K562 (cell line): ENCODE data around the gene VARS1. TPM values are rescaled to one million over a fixed set of nuclear protein-coding genes. Genes with fewer than 3 reads are reported as not detected.
A peak's percentile ranks its signal among the peaks of the same experiment; 100 is the strongest.

ENCODE experiments used
- ATAC-seq: fragments of 200-7000 bp; cut with Tn5 transposase; 3 replicates; pipeline ENCODE4 v1.9.1; 2020; ENCODE audit warnings: moderate library complexity
- BruUV-seq: library from RNA; stranded (reverse); fragments of 400-500 nt; replicated peaks from 2 replicates; lab custom pipeline; 2021; lab: Mats Ljungman, UMichigan
- CTCF ChIA-PET: fragments of 300-600 bp; formaldehyde crosslinking; extraction: SDS; loops from one replicate; lab custom pipeline; 2021; ENCODE audit warnings: low intra/inter-chr PET ratio; lab: Yijun Ruan, JAX
- POLR2A ChIA-PET: fragments of 300-600, 350-650 bp; sonication (Branson Sonifier 250); formaldehyde crosslinking; extraction: SDS; loops from one replicate; lab custom pipeline; 2021; ENCODE audit warnings: antibody characterized with exemption, inconsistent platforms; lab: Yijun Ruan, JAX
- DNase-seq, 4 experiments: peaks; one replicate each; pipeline versions ENCODE4 v3.0.0 to v3.0.0-alpha.2; 2011 to 2018; ENCODE audit warnings: low spot score in 3 of 4, mixed read lengths in 3 of 4; ENCODE audit errors: extremely low read depth in 1 of 4
- FAIRE-seq: peaks from 2 replicates; lab custom pipeline; 2011; peaks lifted over from hg19 to GRCh38; lab: Jason Lieb, UNC
- H2AFZ ChIP-seq: 2 replicates; pipeline ENCODE4 v1.6.0; 2011; ENCODE audit warnings: low read depth, low read length, control low read depth, inconsistent platforms
- H3K27ac ChIP-seq: fragments of 200-600 bp; 3 replicates; pipeline ENCODE4 v1.8.0; 2011; ENCODE audit warnings: low read depth, mild to moderate bottlenecking, control low read depth, inconsistent platforms, low read length, moderate library complexity, mixed read lengths; ENCODE audit errors: extremely low read depth
- H3K27me3 ChIP-seq, 2 experiments: fragments of 300-600 bp in 1 of 2; 2 replicates in 1 of 2; 3 replicates in 1 of 2; pipeline versions ENCODE4 v1.6.0 to v1.8.0; 2011; ENCODE audit warnings: inconsistent platforms in 2 of 2, low read length in 2 of 2, mild to moderate bottlenecking in 1 of 2, mixed read lengths in 1 of 2, moderate library complexity in 1 of 2; ENCODE audit not compliant: control insufficient read depth in 2 of 2, insufficient read depth in 2 of 2
- H3K36me3 ChIP-seq: fragments of 300-600 bp; 3 replicates; pipeline ENCODE4 v1.8.0; 2011; ENCODE audit warnings: mild to moderate bottlenecking, low read length, inconsistent platforms; ENCODE audit not compliant: control insufficient read depth, insufficient read depth
- H3K4me1 ChIP-seq, 2 experiments: fragments of 200-600 bp in 1 of 2; replicated peaks in 1 of 2; 2 replicates in 1 of 2; 3 replicates in 1 of 2; pipeline versions ENCODE4 v1.5.1 to v1.8.0; 2011; ENCODE audit warnings: inconsistent platforms in 2 of 2, low read length in 2 of 2, mild to moderate bottlenecking in 1 of 2, mixed read lengths in 1 of 2, moderate library complexity in 1 of 2; ENCODE audit not compliant: control insufficient read depth in 2 of 2, insufficient read depth in 2 of 2
- H3K4me2 ChIP-seq: 2 replicates; pipeline ENCODE4 v1.6.1; 2011; ENCODE audit warnings: low read length, control low read depth, inconsistent platforms, mixed read lengths; ENCODE audit not compliant: insufficient read depth
- H3K4me3 ChIP-seq: fragments of 200-600 bp; sonication (generic), shearing (Covaris generic); 2 replicates; pipeline ENCODE4 v1.5.1; 2016; ENCODE audit warnings: control low read depth, inconsistent platforms
- H3K79me2 ChIP-seq: fragments of 200-600 bp; 3 replicates; pipeline ENCODE4 v1.8.0; 2011; ENCODE audit warnings: low read length, inconsistent platforms; ENCODE audit not compliant: control insufficient read depth, insufficient read depth
- H3K9ac ChIP-seq, 2 experiments: 2 replicates each; pipeline versions ENCODE4 v1.6.0 to v1.6.1; 2011; ENCODE audit warnings: low read depth in 2 of 2, low read length in 2 of 2, control low read depth in 1 of 2, inconsistent platforms in 1 of 2, mild to moderate bottlenecking in 1 of 2, mixed read lengths in 1 of 2; ENCODE audit not compliant: insufficient read depth in 1 of 2
- H3K9me1 ChIP-seq: one replicate; pipeline ENCODE4 v1.6.0; 2011; ENCODE audit warnings: inconsistent platforms, mild to moderate bottlenecking, low read length, moderate library complexity; ENCODE audit not compliant: control insufficient read depth, insufficient read depth
- H3K9me3 ChIP-seq: replicated peaks from 2 replicates; pipeline ENCODE4 v1.5.1; 2011; ENCODE audit warnings: low read depth, low read length, inconsistent platforms; ENCODE audit not compliant: control insufficient read depth, insufficient read depth
- H4K20me1 ChIP-seq: replicated peaks from 2 replicates; pipeline ENCODE4 v1.6.1; 2011; ENCODE audit warnings: low read length, inconsistent platforms, mixed read lengths; ENCODE audit not compliant: control insufficient read depth, insufficient read depth
- ARID4B ChIP-seq: sonication (generic); formaldehyde crosslinking; IDR thresholded peaks from 2 replicates; pipeline ENCODE4 v1.8.0; 2022; ENCODE audit warnings: mild to moderate bottlenecking, missing genetic modification reagents
- ASH1L ChIP-seq: fragments of 450-650 bp; IDR thresholded peaks from 2 replicates; pipeline ENCODE4 v1.6.1; 2018; ENCODE audit warnings: borderline replicate concordance, mild to moderate bottlenecking, low read depth; ENCODE audit not compliant: partially characterized antibody
- NFYB ChIP-seq: IDR thresholded peaks from 2 replicates; pipeline ENCODE4 v1.6.1; 2011; ENCODE audit warnings: mild to moderate bottlenecking, moderate library complexity; ENCODE audit not compliant: insufficient read length; ENCODE audit errors: extremely low read depth
- SNRNP70 ChIP-seq: fragments of 200-400 bp; formaldehyde crosslinking; optimal IDR thresholded peaks from 2 replicates; pipeline ENCODE3; 2017; ENCODE audit warnings: low read depth, low read length
- TEAD2 ChIP-seq: fragments of 450-650 bp; IDR thresholded peaks from 2 replicates; pipeline ENCODE4 v1.6.1; 2016; ENCODE audit warnings: missing genetic modification characterization, control low read depth, missing compliant biosample characterization
- ZNF197 ChIP-seq: fragments of 200-800 bp; sonication (Bioruptor generic); IDR thresholded peaks from 2 replicates; pipeline ENCODE4 v1.6.1; 2016; ENCODE audit warnings: low read depth, missing genetic modification characterization, missing compliant biosample characterization
- ZNF449 ChIP-seq: fragments of 250-450 bp; sonication (Bioruptor Pico); IDR thresholded peaks from 2 replicates; pipeline ENCODE4 v1.8.0; 2022; ENCODE audit warnings: moderate library complexity, mild to moderate bottlenecking, inconsistent platforms
- ZNF561 ChIP-seq: fragments of 450-650 bp; formaldehyde crosslinking; conservative IDR thresholded peaks from 2 replicates; pipeline ENCODE4 v1.4.0; 2020; ENCODE audit warnings: mild to moderate bottlenecking, moderate library complexity
- ZNF584 ChIP-seq: fragments of 200-800 bp; sonication (Bioruptor generic); IDR thresholded peaks from 2 replicates; pipeline ENCODE4 v1.6.1; 2016; ENCODE audit warnings: low read depth, mild to moderate bottlenecking, missing genetic modification characterization, missing compliant biosample characterization
- ZNF740 ChIP-seq, 3 experiments: fragments of 200-800 bp in 1 of 3; sonication (Bioruptor generic) in 1 of 3; sonication (generic) in 1 of 3; formaldehyde crosslinking in 1 of 3; IDR thresholded peaks; 2 replicates each; pipeline versions ENCODE4 v1.6.1 to v1.8.0; 2016 to 2022; ENCODE audit warnings: mild to moderate bottlenecking in 2 of 3, missing compliant biosample characterization in 2 of 3, missing genetic modification characterization in 2 of 3, missing genetic modification reagents in 1 of 3
- WGBS: fragments of 100-300 bp; shearing (Covaris generic); methylation state at CpG from one replicate; pipeline ENCODE4 v1.1.6; 2016; ENCODE audit warnings: low coverage, mixed read lengths; ENCODE audit not compliant: insufficient coverage; ENCODE audit errors: missing lambda C conversion rate; 5-methylcytosine and 5-hydroxymethylcytosine counted together
- in situ Hi-C: fragments of 300-500 bp; cut with MboI; formaldehyde crosslinking; loops from 4 replicates; pipeline ENCODE4 v1.15.0; 2018; ENCODE audit warnings: inconsistent platforms, mixed read lengths
- intact Hi-C: fragments of 100-400 bp; cut with micrococcal nuclease; formaldehyde crosslinking; loops from 2 replicates; pipeline ENCODE4 v1.14.2; 2022
- polyA plus RNA-seq, 8 experiments: library from polyadenylated mRNA; depleted of rRNA in 4 of 8; stranded (reverse) in 5 of 8; unstranded in 3 of 8; fragments of >200 nt; fragmentation: Nextera tagmentation in 2 of 8; fragmentation: Illumina TruSeq in 1 of 8; extraction: Ambion mirVana in 2 of 8; extraction: Trizol in 1 of 8; gene quantifications; 2 replicates each; pipeline versions ENCODE4 v1.2.1 to v1.2.3, GENCODE V29; 2011 to 2014; ENCODE audit warnings: inconsistent platforms in 1 of 8, missing spikeins in 1 of 8
- total RNA-seq, 7 experiments: library from RNA; depleted of rRNA in 6 of 7; stranded (reverse); fragments of >200 nt in 6 of 7; fragmentation: Illumina TruSeq in 2 of 7; extraction: Trizol in 2 of 7; gene quantifications; 2 replicates each; pipeline versions ENCODE4 v1.2.1 to v1.2.3, GENCODE V29; 2011 to 2021; ENCODE audit warnings: low replicate concordance in 1 of 7
- TF ChIP-seq, protein P1 (sequence below): fragments of 250-450 bp; sonication (Bioruptor Pico); IDR thresholded peaks from 2 replicates; pipeline ENCODE4 v1.8.0; 2021; ENCODE audit warnings: borderline replicate concordance, mild to moderate bottlenecking, moderate library complexity; ENCODE audit not compliant: poor library complexity, severe bottlenecking
- TF ChIP-seq, protein P2 (sequence below): fragments of 250-450 bp; sonication (Bioruptor Pico); IDR thresholded peaks from 2 replicates; pipeline ENCODE4 v1.8.0; 2022; ENCODE audit warnings: moderate library complexity, mild to moderate bottlenecking, inconsistent platforms

Gene VARS1
- total and polyA plus RNA-seq, 9 of the 15 experiments (the other 6 are each of a cell fraction or from before 2014, with no cell fraction given) = 2.9 to 488 (median 130) TPM

DNA sequence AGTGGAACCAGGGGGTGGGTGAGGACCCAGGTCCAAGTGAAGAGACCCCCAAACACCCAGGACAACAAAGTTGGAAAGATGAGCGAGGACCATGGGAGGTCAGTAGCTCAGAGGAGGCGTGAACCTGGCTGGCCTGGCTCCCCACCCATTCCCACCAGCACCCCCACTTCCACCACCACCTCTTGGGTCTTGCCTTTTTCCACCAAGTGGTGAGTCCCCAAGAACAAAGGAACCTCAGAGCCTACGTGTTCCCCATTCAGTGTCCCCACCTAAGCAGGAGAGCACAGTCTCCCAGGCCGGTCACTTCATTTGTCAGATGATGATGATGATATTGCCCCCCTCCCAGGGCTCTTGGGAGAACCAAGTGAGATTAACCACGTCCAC, 17.9 kb downstream of the VARS1 start:
- peaks cover 43 to 86% of the 10 kb centered on the region in 2 experiments for H3K4me1 ChIP-seq
- peak overlapping the region; percentile 64 to 88; a peak in 3 of 4 replicates for H3K9ac ChIP-seq
- peak overlapping the region; percentile 56 for H3K4me2 ChIP-seq
- POLR2A ChIA-PET = interaction anchor here (0.6 to 8.8 kb wide), 29 partner anchors 9 to 1080 kb away, joined by 3 to 47 read pairs (median 5); partner anchors contain the start of genes ABHD16A, BAG6, DDAH2 and GPANK1
- 47% methylated on average over 5 of the region's 5 CpGs for WGBS
- no peaks in the 10 kb centered on the region for H3K27me3 ChIP-seq
- H3K9me3 ChIP-seq = no peaks in the 10 kb centered on the region
- no peak overlapping the region for H3K4me3 ChIP-seq
- DNase-seq (peak in 1 of 4 experiments; percentile 64), ATAC-seq (peak; percentile 1), FAIRE-seq (no peak)
- intact Hi-C loops (loop anchor here (2.0 to 10.0 kb wide), 2 partner anchors 17 to 233 kb away; partner anchors contain the start of genes ATP6V1G2, DDX39B, NFKBIL1 and VARS1), in situ Hi-C loops (no loop called here)
- H3K36me3 ChIP-seq = peaks cover 53% of the 10 kb centered on the region; the same call in 2 of the 3 replicates
- no peak overlapping the region for H2AFZ ChIP-seq
- H3K79me2 ChIP-seq = no peaks in the 10 kb centered on the region
- BruUV-seq = no TSS peak
- H4K20me1 ChIP-seq = no peaks in the 10 kb centered on the region
- peak overlapping the region; percentile 87 for H3K27ac ChIP-seq
- H3K9me1 ChIP-seq = peaks cover 6% of the 10 kb centered on the region
- CTCF ChIA-PET = interaction anchor here (0.7 to 1.1 kb wide), 2 partner anchors 52 to 231 kb away, joined by 3 to 4 read pairs; partner anchors contain the start of gene ATP6V1G2
- TF ChIP-seq ZNF449 (CRISPR knock-in tag) = no peak
- no peak for TF ChIP-seq ASH1L
- peak; percentile 2 for TF ChIP-seq SNRNP70
- peak; percentile 94 for TF ChIP-seq ZNF740 (CRISPR knock-in tag; IDR thresholded peaks at IDR 0.05)
- no peak; a peak in 1 of 4 replicates for TF ChIP-seq ZNF740 (tag; IDR thresholded peaks at IDR 0.05)
- TF ChIP-seq, protein P1, sequence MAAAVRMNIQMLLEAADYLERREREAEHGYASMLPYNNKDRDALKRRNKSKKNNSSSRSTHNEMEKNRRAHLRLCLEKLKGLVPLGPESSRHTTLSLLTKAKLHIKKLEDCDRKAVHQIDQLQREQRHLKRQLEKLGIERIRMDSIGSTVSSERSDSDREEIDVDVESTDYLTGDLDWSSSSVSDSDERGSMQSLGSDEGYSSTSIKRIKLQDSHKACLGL (CRISPR knock-in tag) = no peak
- TF ChIP-seq, protein P2, sequence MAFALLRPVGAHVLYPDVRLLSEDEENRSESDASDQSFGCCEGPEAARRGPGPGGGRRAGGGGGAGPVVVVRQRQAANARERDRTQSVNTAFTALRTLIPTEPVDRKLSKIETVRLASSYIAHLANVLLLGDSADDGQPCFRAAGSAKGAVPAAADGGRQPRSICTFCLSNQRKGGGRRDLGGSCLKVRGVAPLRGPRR (CRISPR knock-in tag) = peak; percentile 68; the same call in 1 of the 2 replicates
- TF ChIP-seq NFYB = no peak
- 0 out of 2 replicates have a peak, but pooled peaks have one; percentile 6 for TF ChIP-seq ZNF197 (CRISPR knock-in tag)
- TF ChIP-seq ZNF561 = no peak
- no peak for TF ChIP-seq TEAD2 (tag)
- 0 out of 2 replicates have a peak, but pooled peaks have one; percentile 6 for TF ChIP-seq ZNF584 (CRISPR knock-in tag)
- TF ChIP-seq ARID4B (CRISPR knock-in tag) = 0 out of 2 replicates have a peak, but pooled peaks have one; percentile 21
